GM21786 (cell line): Measurements from ENCODE around the gene SULF2.

ENCODE experiments used
- ATAC-seq: cut with Tn5 transposase; IDR thresholded peaks from one replicate; pipeline ENCODE4 v1.9.1; 2021; ENCODE audit not compliant: unreplicated experiment

The SULF2 gene

DNA sequence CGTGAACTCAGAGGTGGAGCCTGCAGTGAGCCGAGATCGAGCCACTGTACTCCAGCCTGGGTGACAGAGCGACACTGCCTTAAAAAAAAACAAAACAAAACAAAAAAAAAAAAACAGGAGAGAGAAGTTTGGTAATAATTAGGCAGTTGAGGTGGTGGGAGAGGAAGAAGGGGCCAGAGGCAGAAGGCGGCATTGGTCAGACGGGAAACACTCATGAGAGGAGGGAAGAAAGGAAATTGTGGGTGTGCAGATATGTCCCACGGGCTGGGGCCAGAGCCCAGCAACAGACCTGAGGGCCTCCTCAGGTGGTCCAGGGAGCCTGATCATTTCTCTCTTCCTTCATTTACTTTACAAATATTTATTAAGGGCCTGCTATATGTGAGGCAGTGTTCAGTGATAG lies 20.0 kb downstream of the SULF2 start:
- ATAC-seq: no peak

DNA sequence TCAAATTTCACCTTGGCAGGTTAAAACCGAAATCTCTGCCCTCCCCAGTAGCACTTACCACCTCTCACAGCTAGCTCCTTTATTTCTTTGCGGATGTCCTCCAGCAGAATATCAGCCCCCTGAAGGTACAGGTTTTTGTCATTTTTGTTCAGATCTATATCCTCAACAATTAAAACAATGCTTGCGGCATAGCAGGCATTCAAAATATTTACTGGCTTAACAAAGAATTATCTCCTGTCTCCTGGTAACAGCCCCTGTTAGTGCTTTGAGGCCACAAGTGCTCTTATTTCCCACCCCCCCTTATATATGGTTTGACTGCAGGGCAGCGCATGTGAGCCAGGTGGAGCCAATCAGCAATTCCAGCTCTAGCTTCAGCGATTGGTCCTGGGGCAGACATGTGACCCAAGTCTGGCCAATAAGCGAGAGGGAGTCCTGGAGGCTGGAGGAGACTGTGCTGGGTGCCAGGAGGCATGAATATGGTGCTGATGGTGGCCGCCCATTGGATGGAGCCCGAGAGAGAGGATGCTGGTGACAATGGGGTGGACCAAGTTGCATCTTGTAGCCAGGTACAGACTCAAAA lies 21.0 kb downstream of the SULF2 start:
- ATAC-seq: no peak

DNA sequence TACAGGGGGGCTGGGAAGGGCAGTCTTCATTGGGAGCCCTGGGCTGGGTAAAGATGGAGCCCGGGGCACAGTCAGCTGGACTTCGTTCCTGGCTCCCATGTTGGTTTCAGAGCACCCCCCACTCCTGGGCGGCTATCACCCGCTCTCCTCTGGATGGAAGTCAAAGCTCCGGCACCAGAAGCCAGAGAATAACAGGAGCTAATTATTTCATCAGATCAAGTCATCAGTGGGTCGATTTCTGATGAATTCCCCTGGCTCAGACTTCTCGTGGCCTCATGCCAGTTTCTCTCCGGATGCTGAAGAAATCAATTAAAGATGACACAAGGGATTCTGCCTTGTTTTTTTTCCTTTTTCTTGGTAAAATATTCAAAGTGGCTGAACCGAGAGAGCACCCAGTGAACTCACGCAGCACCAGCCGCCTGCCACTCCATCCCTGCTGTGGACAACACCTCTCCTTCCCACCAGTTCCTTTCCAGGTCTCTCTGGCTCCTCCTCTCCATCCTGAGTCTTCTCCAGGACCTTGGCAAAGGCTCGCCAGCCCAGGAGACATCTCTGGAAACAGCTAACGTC lies 22.5 kb downstream of the SULF2 start:
- ATAC-seq: no peak

DNA sequence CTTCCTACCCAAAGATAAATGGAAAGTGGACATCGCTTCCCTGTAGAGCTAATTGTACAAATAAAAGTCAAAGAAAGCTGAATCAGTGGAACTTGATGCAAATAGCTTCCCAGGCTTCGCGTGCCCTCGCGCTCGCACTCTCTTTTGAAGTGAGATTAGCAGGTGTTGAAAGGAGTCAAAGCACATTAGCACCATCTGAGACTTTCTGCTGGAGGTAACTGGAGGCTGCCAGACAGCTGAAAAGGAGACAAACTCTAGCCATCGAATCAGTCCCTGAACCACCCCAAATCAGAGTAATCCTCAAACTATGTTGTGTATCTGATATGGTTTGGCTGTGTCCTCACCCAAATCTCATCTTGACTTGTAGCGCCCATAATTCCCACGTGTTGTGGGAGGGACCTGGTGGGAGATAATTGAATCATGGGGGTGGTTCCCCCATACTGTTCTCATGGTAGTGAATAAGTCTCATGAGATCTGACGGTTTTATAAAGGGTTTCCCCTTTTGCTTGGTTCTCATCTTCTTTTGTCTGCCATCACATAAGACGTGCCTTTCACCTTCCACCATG lies 23.7 kb downstream of the SULF2 start:
- ATAC-seq: no peak

DNA sequence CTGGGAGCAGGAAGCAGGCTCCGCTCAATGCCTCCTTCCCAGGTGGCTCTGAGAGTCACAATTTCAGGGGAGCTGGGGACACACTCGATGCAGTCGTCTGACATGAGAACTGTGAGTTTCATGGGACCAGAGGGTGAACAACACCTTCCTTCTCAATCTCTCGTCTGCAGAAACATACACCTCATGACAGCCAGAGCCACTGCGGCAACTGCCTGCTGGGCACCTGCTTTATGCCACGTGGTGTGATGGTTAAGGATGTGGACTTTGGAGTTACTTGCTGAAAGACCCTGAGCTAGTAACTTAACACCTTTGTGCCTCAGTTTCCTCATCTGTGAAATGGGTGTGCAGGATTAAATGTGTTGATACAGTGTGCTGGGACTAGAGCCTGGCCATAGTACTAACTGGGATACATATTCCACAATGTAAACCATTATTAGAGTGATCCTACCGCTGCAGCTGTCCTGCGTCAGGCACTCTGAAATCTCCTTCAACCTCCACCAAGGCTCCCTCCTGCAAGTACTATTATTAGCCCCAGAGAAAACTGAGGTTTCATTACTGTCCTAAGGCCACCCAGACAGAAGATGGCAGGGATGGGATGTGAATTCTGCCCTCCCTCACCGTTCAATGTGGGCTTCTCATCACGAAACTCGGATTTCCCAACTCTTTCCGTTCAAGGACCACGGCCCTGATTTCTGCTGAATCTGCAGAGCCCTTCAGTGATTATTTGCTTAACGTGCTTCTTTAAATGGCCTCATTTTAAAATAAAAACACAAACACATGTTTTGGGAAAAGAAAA lies 24.4 kb downstream of the SULF2 start:
- ATAC-seq: no peak

DNA sequence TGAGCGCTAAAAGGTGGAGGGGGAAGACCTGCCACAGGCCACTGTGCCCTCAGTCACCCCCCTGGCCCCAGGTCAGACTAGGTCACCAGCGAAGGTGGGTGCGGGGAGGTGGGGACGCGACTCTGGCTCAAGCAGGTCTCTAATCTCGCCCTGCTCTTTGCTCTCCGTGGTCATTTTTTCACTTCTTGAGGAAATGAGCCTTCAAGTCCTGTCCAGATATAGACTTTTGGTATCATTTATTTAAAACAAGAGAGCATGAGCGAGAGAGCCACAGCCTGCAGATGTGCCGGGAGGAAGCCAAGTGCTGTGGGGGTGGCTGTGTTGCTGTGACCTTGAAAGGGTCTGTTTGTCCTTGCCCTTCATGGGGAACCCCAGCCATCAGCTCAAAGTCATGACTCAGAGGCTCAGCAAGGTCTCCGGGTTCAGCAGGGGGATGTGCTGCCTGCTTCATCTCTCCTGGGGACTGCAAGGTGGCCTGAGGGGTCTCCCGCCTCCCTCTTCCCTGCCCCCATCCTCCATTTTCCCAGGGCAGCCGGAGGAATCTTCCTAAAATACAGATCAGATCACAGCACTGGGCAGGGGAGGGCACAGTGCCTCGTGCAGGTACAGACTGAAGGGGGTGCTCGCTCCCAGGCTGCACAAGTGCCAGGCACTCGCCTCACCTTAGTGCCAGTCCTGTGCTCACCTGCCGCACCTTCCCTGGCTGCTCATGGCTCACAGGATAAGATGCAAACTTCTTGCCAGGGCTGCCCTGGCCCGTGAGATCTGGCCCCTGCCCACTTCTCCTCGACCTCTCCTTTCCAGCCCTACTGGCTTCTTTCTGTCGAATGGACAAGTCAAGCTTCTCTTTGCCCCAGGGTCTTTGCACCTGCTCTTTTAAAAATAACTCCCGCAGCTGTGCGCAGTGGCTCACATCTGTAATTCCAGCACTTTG lies 26.5 kb downstream of the SULF2 start:
- no peak for ATAC-seq

DNA sequence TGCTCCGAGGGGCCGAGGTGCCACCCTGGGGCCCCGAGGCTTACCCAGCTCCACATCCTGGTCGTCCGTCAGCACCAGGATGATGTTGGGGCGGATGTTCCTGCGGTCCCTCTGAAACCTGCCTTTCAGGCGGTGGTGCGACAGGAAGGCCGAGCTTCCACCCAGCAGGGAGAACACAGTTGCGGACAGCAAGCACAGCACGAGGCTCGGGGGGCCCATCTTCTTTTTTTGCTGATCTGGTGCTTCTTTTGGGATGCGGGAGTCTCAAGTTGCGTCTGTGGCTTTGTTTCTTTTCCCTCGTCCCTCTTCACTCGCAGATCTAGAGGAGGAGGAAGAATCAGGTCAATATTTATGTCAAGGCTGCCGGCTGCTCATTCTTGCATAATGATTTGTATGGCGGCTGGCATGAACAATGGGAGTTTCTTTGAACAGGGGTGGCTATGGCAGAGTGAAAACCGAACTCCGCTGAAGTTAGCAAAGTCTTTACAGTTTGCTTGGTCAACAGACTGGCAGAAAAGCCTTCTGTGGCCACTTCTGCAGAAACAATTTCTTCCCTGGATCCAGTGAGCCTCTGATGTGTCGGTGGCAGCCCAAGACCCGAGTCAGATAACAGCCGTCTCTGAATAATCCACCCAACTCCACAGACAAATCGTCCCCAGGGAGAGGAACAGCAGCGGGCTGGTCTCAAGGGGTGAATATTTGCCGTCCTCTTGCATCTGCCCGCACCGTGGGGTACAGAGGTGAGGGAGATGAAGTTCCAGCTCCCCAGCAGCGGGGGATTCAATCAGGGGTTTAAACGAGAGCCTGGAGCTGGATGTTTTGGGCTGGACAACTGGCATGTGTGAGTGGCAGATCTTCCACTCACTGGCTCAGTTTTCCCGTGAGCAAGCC lies 27.9 kb downstream of the SULF2 start:
- ATAC-seq: no peak

DNA sequence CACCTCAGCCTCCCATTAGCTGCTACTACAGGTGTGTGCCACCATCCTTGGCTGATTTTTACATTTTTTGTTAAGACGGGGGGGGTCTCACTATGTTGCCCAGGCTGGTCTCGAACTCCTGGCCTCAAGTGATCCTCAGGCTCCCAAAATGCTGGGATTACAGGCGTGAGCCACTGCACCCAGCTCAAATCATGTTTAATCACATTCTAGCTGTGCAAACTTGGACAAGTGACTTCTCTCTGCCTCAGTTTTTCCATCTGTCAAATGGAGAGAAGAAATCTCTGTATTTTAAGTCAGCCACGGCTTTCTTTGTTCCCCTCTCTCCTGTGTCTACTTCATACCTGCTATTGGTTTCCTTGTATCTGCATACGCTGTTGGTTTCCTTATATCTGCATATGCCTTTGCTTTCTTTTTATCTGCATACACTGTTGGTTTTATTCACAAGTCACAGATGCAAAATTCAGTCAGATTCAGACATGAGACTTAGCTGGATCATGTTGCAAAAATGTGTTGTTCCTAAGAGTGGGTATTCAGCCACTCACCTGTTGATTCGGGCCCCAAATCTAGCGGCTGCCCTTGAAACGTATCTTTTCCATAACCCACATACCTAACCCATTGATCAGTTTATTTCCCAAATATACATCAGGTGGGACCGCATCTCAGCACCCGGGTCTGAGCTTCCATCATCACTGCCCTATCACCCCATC lies 30.2 kb downstream of the SULF2 start:
- no peak for ATAC-seq

DNA sequence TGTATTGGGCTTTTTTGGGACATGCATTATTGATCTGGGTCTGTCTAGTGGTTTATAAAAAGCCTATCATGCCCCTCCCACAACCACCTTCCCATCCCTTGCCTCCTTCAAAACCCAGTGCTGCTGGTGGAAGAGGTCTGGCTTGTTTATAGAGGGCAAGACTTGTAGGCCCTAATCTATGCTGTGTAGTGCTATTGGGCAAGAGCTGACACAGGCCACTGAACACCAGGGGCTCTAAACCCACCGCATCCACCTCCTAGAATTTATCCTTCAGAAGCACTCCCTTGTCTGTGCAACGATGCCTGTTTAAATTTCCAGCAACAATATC lies 30.9 kb downstream of the SULF2 start:
- no peak for ATAC-seq

DNA sequence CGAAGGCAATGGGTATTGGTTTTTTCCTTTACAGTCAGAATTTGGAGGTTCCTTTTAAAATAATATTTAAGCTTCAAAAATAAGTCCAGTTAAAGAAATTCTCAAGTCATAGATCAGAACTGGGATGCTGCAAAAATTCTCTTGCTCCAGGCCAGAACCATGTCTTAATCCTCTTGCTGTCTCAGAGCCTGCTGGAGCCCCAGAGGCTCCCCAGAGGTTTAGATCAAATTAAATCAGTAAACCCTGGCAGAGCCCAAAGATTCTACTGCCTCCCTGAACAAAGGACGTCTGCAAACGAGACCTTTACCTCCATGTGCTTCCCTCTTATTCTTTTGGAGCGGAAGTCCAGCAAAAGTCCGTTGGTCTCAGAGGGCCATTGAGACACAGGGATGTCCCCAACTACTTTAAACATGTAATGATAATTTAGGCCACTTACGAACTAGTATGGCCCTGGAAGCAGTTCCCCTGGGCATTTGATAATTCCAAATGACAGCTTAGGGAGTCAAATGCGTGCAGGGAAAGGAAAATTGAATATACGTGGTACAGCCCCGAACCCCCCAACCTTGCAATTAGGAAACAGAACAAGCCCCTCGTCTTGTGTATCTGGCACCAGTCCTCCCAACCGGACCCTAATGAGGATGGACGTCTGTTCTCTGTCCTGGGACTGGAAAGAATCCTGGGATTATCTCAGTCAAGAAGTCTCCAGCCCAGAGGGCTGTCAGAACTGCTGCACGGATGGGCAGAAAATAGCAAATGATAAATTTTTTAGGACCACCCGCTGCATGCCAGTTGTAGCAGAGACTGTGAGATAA lies 31.5 kb downstream of the SULF2 start:
- no peak for ATAC-seq

DNA sequence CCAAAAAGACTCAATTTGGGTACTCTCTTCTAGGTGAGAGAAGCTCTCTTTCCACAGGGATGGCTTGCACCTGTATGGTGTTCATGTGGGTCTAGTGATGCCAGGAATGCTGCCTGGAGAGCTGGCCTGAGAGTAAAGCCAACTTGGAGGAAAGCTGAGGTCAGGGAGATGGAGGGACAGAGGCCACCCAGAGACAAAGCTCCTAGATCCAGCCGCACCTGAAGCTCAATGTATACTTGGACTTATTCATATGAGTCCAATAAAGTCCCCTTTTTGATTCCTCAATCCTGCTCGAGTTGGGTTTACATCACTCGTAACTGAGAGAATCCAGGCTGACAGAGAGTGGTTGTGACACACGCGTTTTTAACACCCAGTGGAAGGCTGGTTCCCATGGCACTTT lies 33.8 kb downstream of the SULF2 start:
- no peak for ATAC-seq

DNA sequence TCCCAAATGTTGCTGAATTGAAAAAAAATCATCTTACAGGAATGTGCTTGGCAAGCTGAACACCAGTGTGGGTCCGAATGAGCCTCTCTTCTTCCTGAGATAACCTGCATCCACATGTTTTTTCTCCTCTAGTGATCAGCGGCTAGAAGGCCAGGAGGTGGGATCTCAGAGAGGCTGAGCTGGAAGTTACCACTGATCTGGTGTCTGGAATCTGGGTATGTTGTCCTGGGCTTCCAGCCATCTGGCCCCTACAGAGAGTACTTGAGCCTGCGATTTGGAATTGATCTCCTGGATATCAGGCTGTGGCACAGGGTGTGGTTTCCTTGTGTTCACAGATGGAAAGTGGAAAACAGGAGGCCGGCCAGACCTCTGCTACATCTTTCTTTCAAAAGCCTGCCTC lies 35.9 kb downstream of the SULF2 start:
- no peak for ATAC-seq

DNA sequence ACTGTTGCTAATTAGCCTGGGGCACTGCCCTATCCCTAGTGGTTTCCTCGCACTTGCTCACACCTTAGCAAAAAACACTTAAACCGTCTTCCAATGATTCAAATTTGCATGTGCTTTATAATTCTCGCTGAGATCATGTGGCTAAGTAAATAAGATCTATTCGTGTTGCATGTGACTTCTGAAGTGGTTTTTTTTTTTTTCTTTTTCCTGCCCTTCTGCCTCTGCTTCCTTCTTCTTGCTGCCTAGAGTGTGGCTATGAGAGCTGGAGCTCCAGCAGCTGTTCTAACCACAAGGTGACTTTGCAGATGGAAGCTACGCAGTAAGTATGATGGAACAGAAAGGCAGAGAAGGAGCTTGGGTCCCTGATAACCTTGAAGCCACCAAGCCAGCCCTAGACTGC lies 36.5 kb downstream of the SULF2 start:
- ATAC-seq: no peak

DNA sequence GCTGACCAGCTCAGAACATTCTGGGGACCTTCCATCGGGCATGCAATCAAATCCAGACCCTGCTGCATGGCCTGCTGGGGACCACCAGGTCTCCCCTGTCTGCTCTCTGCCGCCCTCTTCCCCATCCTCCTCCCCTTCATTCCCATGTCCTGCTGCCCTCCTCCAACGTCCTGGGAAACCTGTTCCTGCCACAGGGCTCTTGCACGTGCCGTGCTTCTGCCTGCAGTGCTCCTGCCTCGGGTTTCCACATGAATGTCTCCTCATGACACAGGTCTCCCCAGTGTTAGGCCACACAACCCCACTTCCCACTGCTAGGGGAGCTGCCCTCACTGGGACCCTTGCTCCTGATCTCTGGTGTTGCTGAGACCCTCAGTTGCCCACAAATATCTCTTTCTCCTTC lies 37.2 kb downstream of the SULF2 start:
- no peak for ATAC-seq

DNA sequence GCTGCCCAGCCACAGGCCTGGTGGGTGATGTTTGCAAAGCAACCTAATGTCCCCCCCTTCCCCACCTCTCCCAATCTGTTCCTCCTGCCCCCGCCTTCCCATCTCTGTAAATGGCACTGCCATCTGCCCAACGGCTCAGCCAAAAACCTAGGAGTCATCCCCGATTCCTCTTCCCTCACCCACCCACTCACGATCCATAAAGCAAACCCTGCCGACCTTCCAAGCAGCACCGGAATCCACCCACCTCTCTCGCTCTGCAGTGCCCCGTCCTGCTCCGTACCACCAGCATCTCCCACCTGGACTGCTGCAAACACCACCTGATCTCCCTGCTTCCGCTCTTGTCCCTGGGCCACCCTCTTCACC lies 37.6 kb downstream of the SULF2 start:
- ATAC-seq: no peak

DNA sequence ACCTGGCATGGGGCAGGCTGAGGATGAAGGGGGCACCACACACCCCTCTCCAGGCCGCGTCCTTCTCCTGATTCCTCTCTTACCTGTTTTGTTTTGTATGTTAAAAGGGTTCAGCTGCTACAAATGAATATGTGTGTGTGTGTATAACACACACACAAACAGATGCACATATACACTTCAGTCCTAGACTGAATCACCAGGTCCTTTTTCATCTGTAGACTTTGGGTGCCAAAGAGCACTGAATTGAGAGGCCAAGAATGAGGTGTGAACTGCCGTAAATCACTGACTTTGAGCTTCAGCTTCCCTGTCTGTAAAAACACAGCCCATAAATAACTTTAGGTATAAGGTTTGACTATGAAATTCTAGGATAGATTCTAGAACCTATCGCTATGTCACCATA lies 40.5 kb downstream of the SULF2 start:
- ATAC-seq: no peak

DNA sequence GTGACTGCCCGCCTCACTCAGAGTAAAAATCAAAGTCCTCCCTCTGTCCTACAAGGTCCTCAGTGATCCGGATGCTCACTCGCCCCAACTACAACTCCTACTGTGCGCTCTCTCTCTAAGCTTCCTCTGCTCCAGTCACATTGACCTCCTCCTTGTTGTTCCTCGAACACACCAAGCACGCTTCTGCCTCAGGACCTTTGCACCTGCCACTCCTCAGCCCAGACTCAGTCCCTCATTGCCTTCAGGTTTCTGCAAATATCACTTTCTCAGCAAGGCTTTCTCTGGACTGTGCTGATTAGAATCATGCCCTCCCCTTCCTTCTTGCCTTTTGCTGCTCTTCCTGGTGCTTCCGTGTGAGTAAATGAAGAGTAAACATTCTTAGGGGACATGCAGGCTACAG lies 41.6 kb downstream of the SULF2 start:
- ATAC-seq: no peak

DNA sequence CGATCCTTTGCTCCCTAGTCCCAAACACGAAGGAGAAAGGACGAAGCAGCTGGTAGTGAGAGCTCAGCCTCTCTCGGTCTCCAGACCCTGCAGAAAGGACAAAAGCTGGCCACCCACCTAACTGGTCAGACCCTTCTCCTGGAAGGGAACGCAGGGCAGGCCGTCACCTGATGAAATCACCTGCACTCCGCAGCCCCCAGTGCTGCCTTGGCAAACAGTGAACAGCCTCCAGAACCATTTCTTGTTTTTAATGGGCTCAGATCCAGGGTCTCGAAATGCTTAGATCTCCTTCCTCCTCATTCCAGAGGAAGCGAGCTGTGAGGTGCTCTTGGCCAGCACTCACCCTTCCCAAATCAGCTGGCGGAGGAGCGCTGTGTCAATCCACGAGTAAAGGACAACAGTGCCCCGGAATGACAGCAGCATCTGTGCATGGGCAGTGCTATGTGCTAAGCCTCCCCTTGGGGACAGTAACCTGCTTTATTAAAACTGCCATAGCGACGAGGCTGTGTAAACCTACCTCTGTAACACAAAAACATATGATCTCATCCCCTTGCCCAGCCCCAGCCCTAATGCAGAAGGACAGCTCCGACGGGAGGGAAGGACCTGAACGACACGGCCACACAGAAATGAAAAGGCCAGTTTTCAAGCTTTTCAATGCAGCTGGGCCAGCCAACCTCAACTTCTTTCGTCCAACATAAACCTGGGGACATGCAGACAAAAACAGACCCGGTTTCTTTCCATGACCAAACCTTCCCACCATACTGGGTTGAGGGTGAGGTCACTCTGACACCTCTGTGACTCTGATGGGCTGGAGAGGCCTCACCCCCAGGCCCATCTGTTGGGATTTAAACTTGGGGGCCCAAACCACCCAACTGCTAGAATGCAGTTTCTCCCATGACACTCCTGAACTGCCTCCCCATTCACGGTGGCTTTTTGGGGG lies 43.3 kb downstream of the SULF2 start:
- no peak for ATAC-seq
